Gastrocnemius medialis (tissue), 4 donors: ENCODE data around the gene CDKN2AIPNL.

Experiments
- CTCF ChIP-seq, 5 experiments: fragments of 450-650 bp in 3 of 5; fragments of 200-600 bp in 2 of 5; sonication (generic) in 2 of 5; IDR thresholded peaks in 4 of 5; conservative IDR thresholded peaks in 1 of 5; 1 replicate in 4 of 5; 2 replicates in 1 of 5; pipeline ENCODE4 v1.5.1; 2016 to 2019; ENCODE audit warnings: antibody characterized with exemption in 5 of 5, mild to moderate bottlenecking in 3 of 5, moderate library complexity in 3 of 5
- POLR2A ChIP-seq, 2 donors: fragments of 450-650 bp; IDR thresholded peaks; one replicate each; pipeline ENCODE4 v1.6.1; 2017; ENCODE audit warnings: antibody characterized with exemption in 2 of 2, mild to moderate bottlenecking in 2 of 2, moderate library complexity in 2 of 2

GRCh38 chr5:134383980-134384697 lies 27.5 kb downstream of the CDKN2AIPNL start:
- no peak for TF ChIP-seq CTCF (IDR thresholded peaks at IDR 0.05 in 4 of 5, conservative IDR thresholded peaks at IDR 0.05 in 1 of 5)
- no peak for TF ChIP-seq POLR2A (IDR thresholded peaks at IDR 0.05)
